RWPE2 (cell line): Measurements from ENCODE around the gene HUS1B.

ENCODE experiments used
- ATAC-seq: fragments of 200-7000 bp; cut with Tn5 transposase; 3 replicates; pipeline ENCODE4 v1.9.1; 2021; ENCODE audit warnings: low read depth
- DNase-seq: peaks from one replicate; pipeline ENCODE4 v3.0.0-alpha.2; 2020; ENCODE audit warnings: low spot score
- H3K27ac ChIP-seq: fragments of 450-650 bp; 2 replicates; pipeline ENCODE4 v1.5.1; 2017; ENCODE audit warnings: mild to moderate bottlenecking; ENCODE audit not compliant: poor library complexity, severe bottlenecking
- H3K27me3 ChIP-seq: fragments of 250-450 bp; sonication (Bioruptor Pico); 2 replicates; pipeline ENCODE4 v1.5.1; 2021; ENCODE audit warnings: mild to moderate bottlenecking, moderate library complexity; ENCODE audit not compliant: insufficient read depth, poor library complexity, severe bottlenecking
- H3K36me3 ChIP-seq: fragments of 250-450 bp; sonication (Bioruptor Pico); 2 replicates; pipeline ENCODE4 v1.5.1; 2020; ENCODE audit warnings: low read depth, mild to moderate bottlenecking, moderate library complexity
- H3K4me1 ChIP-seq: fragments of 250-450 bp; sonication (Bioruptor Pico); 2 replicates; pipeline ENCODE4 v1.5.1; 2021; ENCODE audit warnings: mild to moderate bottlenecking, moderate library complexity; ENCODE audit not compliant: insufficient read depth, poor library complexity, severe bottlenecking
- H3K4me3 ChIP-seq: fragments of 250-450 bp; sonication (Bioruptor Pico); 2 replicates; pipeline ENCODE4 v1.5.1; 2021; ENCODE audit warnings: mild to moderate bottlenecking, moderate library complexity; ENCODE audit not compliant: severe bottlenecking
- H3K9me3 ChIP-seq: fragments of 250-450 bp; sonication (Bioruptor Pico); 2 replicates; pipeline ENCODE4 v1.5.1; 2021; ENCODE audit warnings: mild to moderate bottlenecking, moderate library complexity; ENCODE audit not compliant: severe bottlenecking
- CTCF ChIP-seq: fragments of 450-650 bp; IDR thresholded peaks from one replicate; pipeline ENCODE4 v1.5.1; 2017; ENCODE audit warnings: mild to moderate bottlenecking, moderate library complexity; ENCODE audit not compliant: poor library complexity, severe bottlenecking

Gene HUS1B

GRCh38 chr6:642805-643204, 14.1 kb downstream of the HUS1B start:
- DNase-seq (no peak), ATAC-seq (no peak)
- Histone ChIP-seq H3K4me1 (no peaks in the 10 kb centered on the region), H3K4me3 (no peak overlapping the region), H3K36me3 (no peaks in the 10 kb centered on the region; the same call in 1 of the 2 replicates), H3K9me3 (no peaks in the 10 kb centered on the region), H3K27me3 (no peaks in the 10 kb centered on the region), H3K27ac (no peak overlapping the region)
- TF ChIP-seq CTCF, result no peak

- H3K4me1 ChIP-seq, result no peaks in the 10 kb centered on the region
- no peak for TF ChIP-seq CTCF
- H3K9me3 ChIP-seq, result no peaks in the 10 kb centered on the region
- DNase-seq (no peak), ATAC-seq (no peak)
- H3K4me3 ChIP-seq, result no peak overlapping the region
- no peak overlapping the region for H3K27ac ChIP-seq
- no peaks in the 10 kb centered on the region for H3K27me3 ChIP-seq
- peaks cover 9% of the 10 kb centered on the region; the same call in 1 of the 2 replicates for H3K36me3 ChIP-seq
Observed at GRCh38 chr6:641225-641985, 15.5 kb downstream of the HUS1B start.

- no peak overlapping the region for H3K4me3 ChIP-seq
- TF ChIP-seq CTCF, result no peak
- H3K9me3 ChIP-seq, result no peaks in the 10 kb centered on the region
- no peak for ATAC-seq
- no peak for DNase-seq
- no peaks in the 10 kb centered on the region for H3K27me3 ChIP-seq
- H3K36me3 ChIP-seq, result peaks cover 26% of the 10 kb centered on the region
- no peaks in the 10 kb centered on the region for H3K4me1 ChIP-seq
- H3K27ac ChIP-seq, result no peak overlapping the region
Observed at GRCh38 chr6:636488-636887, 20.4 kb downstream of the HUS1B start.

GRCh38 chr6:635233-635632, 21.7 kb downstream of the HUS1B start:
- DNase-seq, result no peak
- H3K4me1 ChIP-seq, result no peaks in the 10 kb centered on the region
- ATAC-seq, result no peak
- TF ChIP-seq CTCF, result no peak
- no peaks in the 10 kb centered on the region for H3K27me3 ChIP-seq
- H3K27ac ChIP-seq, result no peak overlapping the region
- H3K4me3 ChIP-seq, result no peak overlapping the region
- H3K9me3 ChIP-seq, result no peaks in the 10 kb centered on the region
- peaks cover 35% of the 10 kb centered on the region for H3K36me3 ChIP-seq

GRCh38 chr6:633611-634010, 23.3 kb downstream of the HUS1B start:
- H3K27me3 ChIP-seq, result no peaks in the 10 kb centered on the region
- no peak overlapping the region for H3K27ac ChIP-seq
- TF ChIP-seq CTCF, result no peak
- DNase-seq, result no peak
- no peak overlapping the region for H3K4me3 ChIP-seq
- no peaks in the 10 kb centered on the region for H3K9me3 ChIP-seq
- no peak for ATAC-seq
- H3K36me3 ChIP-seq, result peaks cover 35% of the 10 kb centered on the region
- no peaks in the 10 kb centered on the region for H3K4me1 ChIP-seq
